Kidney (tissue), 14 donors: ENCODE results near the gene LRRC72. TPM values are rescaled to one million over a fixed set of nuclear protein-coding genes. Genes with fewer than 3 reads are reported as not detected.

Experiments used
- DNase-seq, 5 donors: peaks; one replicate each; pipeline ENCODE4 v3.0.0-alpha.2; 2013 to 2020
- FAIRE-seq: peaks from 2 replicates; lab custom pipeline; 2012; peaks lifted over from hg19 to GRCh38; lab: Jason Lieb, UNC
- H3K27ac ChIP-seq, 2 donors: one replicate each; pipeline ENCODE4 v1.7.0; 2013; ENCODE audit warnings: low read depth in 2 of 2, low read length in 2 of 2, inconsistent platforms in 1 of 2
- H3K27me3 ChIP-seq: one replicate; pipeline ENCODE4 v1.7.1; 2013; ENCODE audit warnings: low read length, inconsistent platforms; ENCODE audit not compliant: control insufficient read depth, insufficient read depth
- H3K36me3 ChIP-seq, 3 donors: one replicate each; pipeline versions ENCODE4 v1.7.0 to v1.7.1; 2013; ENCODE audit warnings: low read length in 3 of 3, control low read depth in 1 of 3, inconsistent platforms in 1 of 3; ENCODE audit not compliant: insufficient read depth in 3 of 3, control insufficient read depth in 2 of 3
- H3K4me1 ChIP-seq, 3 donors: one replicate each; pipeline versions ENCODE4 v1.7.0 to v1.7.1; 2013; ENCODE audit warnings: low read length in 3 of 3, inconsistent platforms in 1 of 3, low read depth in 1 of 3; ENCODE audit not compliant: control insufficient read depth in 2 of 3, insufficient read depth in 2 of 3
- H3K4me3 ChIP-seq, 3 donors: one replicate each; pipeline versions ENCODE4 v1.7.0 to v1.8.1; 2013; ENCODE audit warnings: low read length in 3 of 3, control low read depth in 1 of 3, inconsistent platforms in 1 of 3
- H3K9ac ChIP-seq, 3 donors: one replicate each; pipeline versions ENCODE4 v1.7.0 to v1.7.1; 2013; ENCODE audit warnings: low read length in 3 of 3, control low read depth in 1 of 3, inconsistent platforms in 1 of 3
- H3K9me3 ChIP-seq, 3 donors: one replicate each; pipeline versions ENCODE4 v1.7.0 to v1.7.1; 2013; ENCODE audit warnings: low read length in 3 of 3, control low read depth in 1 of 3, inconsistent platforms in 1 of 3; ENCODE audit not compliant: control insufficient read depth in 2 of 3, insufficient read depth in 1 of 3
- CTCF ChIP-seq: IDR thresholded peaks from 3 replicates; pipeline ENCODE4 v1.5.1; 2012; ENCODE audit warnings: mild to moderate bottlenecking, moderate library complexity, borderline replicate concordance; ENCODE audit not compliant: insufficient read depth; ENCODE audit errors: extremely low read depth
- intact Hi-C: fragments of 100-400 bp; cut with DNase I; formaldehyde crosslinking; loops from one replicate; pipeline ENCODE4 v1.11.1; 2022
- polyA plus RNA-seq: library from polyadenylated mRNA; stranded (reverse); fragments of 350-450 nt; fragmentation: Illumina TruSeq; extraction: RNeasy Lipid Tissue Mini Kit (QIAGEN cat#74804); gene quantifications from one replicate; pipeline ENCODE4 v1.2.3, GENCODE V29; 2014; ENCODE audit warnings: low read depth, low replicate concordance; ENCODE audit not compliant: insufficient read depth
- total RNA-seq: library from RNA; stranded (reverse); fragmentation: NEBNext Ultra II Directional; extraction: Animal tissue kit (Norgen Biotek cat#: 25700); gene quantifications from one replicate; pipeline ENCODE4 v1.2.1, GENCODE V29; 2021
- donor health status: control.
- donor health status: control.
- donor health status: control.
- donor health status: control.
- donor health status: control.
- donor health status: DM: yes; HTN: yes; CAD: no.
- donor health status: Normal renal cell carcinoma (clear cell type).

The LRRC72 gene
- total and polyA plus RNA-seq, 2 donors from 2014 or later: not detected

GRCh38 chr7:16603633-16604032 is 77.0 kb downstream of the LRRC72 start:
- H3K4me3 ChIP-seq: no peak overlapping the region
- H3K36me3 ChIP-seq: peaks cover 14 to 34% (median 15%) of the 10 kb centered on the region in 3 donors
- DNase-seq: peak in 1 of 5 donors; percentile 22
- no peak overlapping the region for H3K9ac ChIP-seq
- H3K27ac ChIP-seq: no peak overlapping the region
- TF ChIP-seq CTCF: no peak
- H3K9me3 ChIP-seq: no peaks in the 10 kb centered on the region
- H3K27me3 ChIP-seq: no peaks in the 10 kb centered on the region
- no peaks in the 10 kb centered on the region for H3K4me1 ChIP-seq
- FAIRE-seq: no peak
- intact Hi-C loops: no loop called here

GRCh38 chr7:16604054-16604453 is 77.4 kb downstream of the LRRC72 start:
- no peak for FAIRE-seq
- H3K9me3 ChIP-seq: no peaks in the 10 kb centered on the region
- peaks cover 14 to 37% (median 15%) of the 10 kb centered on the region in 3 donors for H3K36me3 ChIP-seq
- TF ChIP-seq CTCF: peak; percentile 3
- H3K27me3 ChIP-seq: no peaks in the 10 kb centered on the region
- no peak overlapping the region for H3K9ac ChIP-seq
- intact Hi-C loops: no loop called here
- DNase-seq: no peak
- no peaks in the 10 kb centered on the region for H3K4me1 ChIP-seq
- H3K27ac ChIP-seq: no peak overlapping the region
- H3K4me3 ChIP-seq: no peak overlapping the region

DNA sequence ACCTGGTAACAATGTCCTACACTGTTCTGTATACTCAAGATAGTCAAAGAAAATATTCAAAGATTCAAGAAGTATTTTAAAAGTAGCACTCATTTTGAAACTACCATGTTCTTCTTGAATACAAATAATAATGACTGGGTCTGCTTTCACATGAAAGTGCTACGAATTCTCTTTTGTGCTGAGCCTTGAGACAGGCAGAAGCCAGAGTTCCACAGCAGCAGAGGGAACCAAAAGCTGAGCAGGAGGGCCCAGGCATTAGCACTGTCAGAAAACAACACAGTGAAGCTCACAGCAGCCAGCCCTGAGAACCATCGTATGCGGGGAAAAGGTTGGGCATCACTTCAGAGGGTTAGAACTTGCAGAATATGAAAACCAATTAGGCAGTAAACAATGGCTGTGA is 80.1 kb downstream of the LRRC72 start:
- FAIRE-seq: no peak
- intact Hi-C loops: no loop called here

More for the DNA sequence above, 80.1 kb downstream of the LRRC72 start:
- Histone ChIP-seq H3K9ac (no peak overlapping the region), H3K36me3 (peaks cover 11 to 27% (median 16%) of the 10 kb centered on the region in 3 donors), H3K27me3 (no peaks in the 10 kb centered on the region), H3K4me1 (no peaks in the 10 kb centered on the region), H3K27ac (no peak overlapping the region), H3K4me3 (no peak overlapping the region), H3K9me3 (no peaks in the 10 kb centered on the region)
- no peak for TF ChIP-seq CTCF
- DNase-seq: no peak
